H1 (cell line): ENCODE data around the gene PNCK.

Source experiments
- ATF3 ChIP-seq: IDR thresholded peaks from 2 replicates; pipeline ENCODE4 v1.6.1; 2011; ENCODE audit warnings: low read depth, mild to moderate bottlenecking, low read length; ENCODE audit not compliant: insufficient read depth
- CEBPB ChIP-seq: IDR thresholded peaks from 2 replicates; pipeline ENCODE4 v1.6.1; 2012; ENCODE audit warnings: low read depth, low read length
- CHD2 ChIP-seq: IDR thresholded peaks from 2 replicates; pipeline ENCODE4 v1.6.1; 2012; ENCODE audit warnings: low read length, improper control_type of control experiment
- CREB1 ChIP-seq: IDR thresholded peaks from 2 replicates; pipeline ENCODE4 v1.6.1; 2012; ENCODE audit warnings: inconsistent platforms
- CTCF ChIP-seq, 3 experiments: IDR thresholded peaks; 1 replicate in 2 of 3; 2 replicates in 1 of 3; pipeline versions ENCODE4 v1.5.1 to v1.6.1; 2011; ENCODE audit warnings: low read length in 3 of 3, mild to moderate bottlenecking in 3 of 3, inconsistent platforms in 2 of 3, low read depth in 1 of 3, moderate library complexity in 1 of 3; ENCODE audit not compliant: insufficient read depth in 1 of 3; ENCODE audit errors: control extremely low read depth in 1 of 3
- POLR2A ChIP-seq, 2 experiments: IDR thresholded peaks; 1 replicate in 1 of 2; 2 replicates in 1 of 2; pipeline ENCODE4 v1.6.1; 2011; ENCODE audit warnings: low read depth in 2 of 2, low read length in 2 of 2, mild to moderate bottlenecking in 2 of 2; ENCODE audit errors: control extremely low read depth in 1 of 2
- POLR2AphosphoS5 ChIP-seq: IDR thresholded peaks from 2 replicates; pipeline ENCODE4 v1.6.1; 2011; ENCODE audit warnings: low read depth, low read length
- TAF1 ChIP-seq: IDR thresholded peaks from 2 replicates; pipeline ENCODE4 v1.6.1; 2011; ENCODE audit warnings: mild to moderate bottlenecking, low read depth, low read length

GRCh38 chrX:153643431-153644351, 29.9 kb downstream of the PNCK start:
- TF ChIP-seq CREB1 (no peak), CTCF (IDR thresholded peaks at IDR 0.05; ENCODE audit: control extremely low read depth in 1 of 3, insufficient read depth in 1 of 3, low read depth in 1 of 3, low read length in 3 of 3) (peak in 2 of 3 experiments; percentile 15 to 44; a peak in 2 of 4 replicates), CHD2 (no peak), TAF1 (no peak), CEBPB (no peak), POLR2AphosphoS5 (no peak), ATF3 (no peak), POLR2A (IDR thresholded peaks at IDR 0.05; ENCODE audit: control extremely low read depth in 1 of 2, low read depth in 2 of 2, low read length in 2 of 2) (no peak)
